NCI-H2107 treated with DMSO at 0.1 percent for 48 hours (cell line): Measurements from ENCODE around the gene CIAO2A.
"Not testable (repeated sequence)": the region's sequence is repeated elsewhere in the genome, so short reads cannot be mapped to it uniquely, and the experiment has no call there.

Source experiments
- DNase-seq: peaks from one replicate; lab custom pipeline; 2025; ENCODE audit not compliant: unreplicated experiment; lab: John Stamatoyannopoulos, UW

CIAO2A gene

GRCh38 chr15:64112073-64112772 is 18.6 kb upstream of the CIAO2A start:
- no peak for DNase-seq

GRCh38 chr15:64111679-64112050 is 18.0 kb upstream of the CIAO2A start:
- DNase-seq, result no peak

- DNase-seq, result no peak
Observed at GRCh38 chr15:64110950-64111678, 17.5 kb upstream of the CIAO2A start.

GRCh38 chr15:64110108-64110701 is 16.6 kb upstream of the CIAO2A start:
- DNase-seq, result not testable (repeated sequence)

GRCh38 chr15:64107337-64107736 is 13.7 kb upstream of the CIAO2A start:
- DNase-seq, result no peak

- DNase-seq, result no peak
Observed at GRCh38 chr15:64105113-64105704, 11.6 kb upstream of the CIAO2A start.

GRCh38 chr15:64102497-64102896 is 8.9 kb upstream of the CIAO2A start:
- no peak for DNase-seq

- no peak for DNase-seq
Observed at GRCh38 chr15:64100958-64101357, 7.3 kb upstream of the CIAO2A start.

- no peak for DNase-seq
Observed at GRCh38 chr15:64099379-64099778, 5.7 kb upstream of the CIAO2A start.

GRCh38 chr15:64096668-64097384 is 3.2 kb upstream of the CIAO2A start:
- DNase-seq, result no peak

- peak; percentile 74 for DNase-seq
Observed at GRCh38 chr15:64095795-64096667, 2.4 kb upstream of the CIAO2A start, which contains the start of gene SNX1. Gene SNX1 (plus strand): TSS chr15:64095982. CDS start chr15:64096014, 32 bp downstream.

GRCh38 chr15:64095431-64095794 is 1.8 kb upstream of the CIAO2A start:
- no peak for DNase-seq

- DNase-seq, result no peak
Observed at GRCh38 chr15:64092864-64093626, 593 bp downstream of the CIAO2A start.

GRCh38 chr15:64092075-64092820 is 1.4 kb downstream of the CIAO2A start:
- DNase-seq, result no peak

- no peak for DNase-seq
Observed at GRCh38 chr15:64090527-64090926, 3.1 kb downstream of the CIAO2A start.

- no peak for DNase-seq
Observed at GRCh38 chr15:64089543-64090280, 3.9 kb downstream of the CIAO2A start.

GRCh38 chr15:64082757-64083156 is 10.9 kb downstream of the CIAO2A start:
- DNase-seq, result no peak

- DNase-seq, result not testable (repeated sequence)
Observed at GRCh38 chr15:64073496-64073895, 20.1 kb downstream of the CIAO2A start.
